NCI-H1417 (cell line): ENCODE data around the gene EED.
"Not testable (repeated sequence)": the region's sequence is repeated elsewhere in the genome, so short reads cannot be mapped to it uniquely, and the experiment has no call there.

Source experiments
- DNase-seq, 3 experiments: peaks; one replicate each; lab custom pipeline; 2025; lab: John Stamatoyannopoulos, UW

EED gene

GRCh38 chr11:86219311-86220193, 25.0 kb upstream of the EED start:
- no peak for DNase-seq

GRCh38 chr11:86220653-86221052, 23.9 kb upstream of the EED start:
- DNase-seq, result no peak

DNA sequence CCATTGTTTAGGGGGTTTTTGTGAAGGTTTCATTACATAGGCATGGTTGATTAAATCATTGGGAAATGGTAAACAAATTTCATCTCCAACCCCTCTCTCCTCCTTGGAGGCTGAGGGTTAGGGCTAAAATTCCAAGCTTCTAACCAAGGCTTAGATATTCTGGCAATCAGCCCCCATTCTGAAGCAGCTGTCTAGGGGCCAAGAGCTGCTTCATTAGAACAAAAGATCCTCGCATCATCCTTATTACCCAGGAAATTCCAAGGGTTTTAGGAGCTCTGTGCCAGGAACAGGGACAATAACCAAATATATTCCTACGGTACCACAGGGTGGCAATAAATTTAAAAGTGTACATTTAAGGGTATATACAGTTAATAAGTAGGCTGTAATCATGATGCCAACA, 22.5 kb upstream of the EED start:
- no peak for DNase-seq

DNA sequence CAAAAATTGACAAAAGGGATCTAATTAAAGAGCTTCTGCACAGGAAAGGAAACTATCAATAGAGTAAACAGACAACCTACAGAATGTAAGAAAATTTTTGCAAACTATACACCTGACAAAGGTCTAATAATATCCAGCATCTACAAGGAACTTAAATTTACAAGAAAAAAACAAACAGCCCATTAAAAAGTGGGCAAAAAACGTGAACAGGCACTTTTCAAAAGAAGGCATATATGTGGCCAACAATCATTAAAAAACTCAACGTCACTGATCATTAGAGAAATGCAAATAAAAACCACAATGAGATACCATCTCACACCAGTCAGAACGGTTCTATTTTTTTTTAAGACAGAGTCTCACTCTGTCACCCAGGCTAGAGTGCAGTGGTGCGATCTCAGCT, 20.0 kb upstream of the EED start:
- DNase-seq, result not testable (repeated sequence)

GRCh38 chr11:86225344-86225743, 19.2 kb upstream of the EED start:
- DNase-seq, result not testable (repeated sequence)

DNA sequence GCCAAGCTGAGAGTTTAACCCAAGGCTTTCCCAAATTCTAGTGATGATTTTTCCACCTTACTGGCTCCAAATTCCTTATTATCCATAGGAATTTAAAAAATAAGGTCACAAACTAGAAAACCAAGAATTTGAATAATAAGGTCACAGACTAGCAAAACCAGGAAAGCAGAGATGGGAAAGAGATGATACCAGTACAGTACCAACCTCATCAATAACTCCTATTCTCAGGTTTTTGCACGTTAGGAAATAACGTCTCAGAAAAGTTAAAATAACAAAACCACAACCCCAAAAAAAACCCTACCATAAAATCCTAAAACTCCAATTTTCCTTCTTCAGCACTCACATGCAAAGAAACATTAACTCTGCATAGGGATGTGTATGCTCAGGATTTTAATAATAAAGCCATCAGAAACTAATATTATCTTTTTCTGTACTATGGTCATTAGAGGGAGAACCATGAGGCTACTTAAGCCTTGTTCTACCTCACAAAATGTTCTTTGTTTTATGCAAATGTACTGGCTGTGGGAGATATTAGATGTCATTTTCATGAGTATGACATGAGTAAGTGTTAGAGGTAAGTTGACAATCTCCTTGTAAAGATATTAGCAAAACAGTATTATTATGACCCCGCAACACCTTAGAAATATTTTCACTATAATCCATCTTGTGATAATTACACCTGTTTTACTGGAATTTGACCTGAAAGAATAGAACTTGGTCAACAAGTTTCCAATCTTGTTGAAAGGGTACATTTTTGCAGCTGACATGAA, 16.1 kb upstream of the EED start:
- no peak for DNase-seq

DNA sequence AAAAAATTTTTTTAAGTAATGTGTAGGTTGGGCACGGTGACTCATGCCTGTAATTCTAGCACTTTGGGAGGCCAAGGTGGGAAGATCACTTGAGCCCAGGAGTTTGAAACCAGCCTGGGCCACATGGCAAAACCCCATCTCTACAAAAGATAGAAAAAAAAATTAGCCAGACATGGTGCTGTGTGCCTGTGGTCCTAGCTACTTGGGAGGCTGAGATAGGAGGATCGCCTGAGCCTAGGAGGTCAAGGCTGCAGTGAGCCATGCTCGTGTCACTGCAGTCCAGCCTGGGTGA, 15.6 kb upstream of the EED start:
- DNase-seq, result not testable (repeated sequence)

DNA sequence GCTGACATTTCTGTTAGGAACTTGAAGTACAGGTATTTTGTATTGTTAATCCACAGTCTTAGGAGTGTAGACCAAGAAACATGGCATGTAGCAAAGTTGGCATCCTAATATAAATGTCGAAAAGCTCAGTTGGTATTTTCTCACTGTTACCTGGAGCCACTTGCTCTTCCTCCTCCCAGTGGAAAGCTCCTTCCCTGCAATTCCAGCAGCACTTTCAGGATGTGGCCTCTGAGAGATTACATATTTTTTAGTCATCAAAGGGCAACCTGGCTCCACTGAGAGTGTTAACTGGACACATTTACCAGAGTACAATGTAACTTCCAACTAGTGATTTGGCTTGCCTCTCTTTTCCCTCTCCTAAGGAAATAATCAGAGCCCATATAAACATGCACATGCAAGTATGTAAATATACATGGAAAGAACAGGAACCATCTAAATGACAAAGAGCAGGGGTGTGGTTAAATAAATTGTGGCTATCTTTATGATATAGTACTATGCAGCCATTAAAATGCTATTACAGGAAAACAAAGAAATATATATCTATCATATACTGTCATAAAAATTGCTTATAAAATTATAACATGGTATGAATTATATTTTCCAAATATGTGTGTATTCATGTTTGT, 14.3 kb upstream of the EED start:
- DNase-seq, result no peak

GRCh38 chr11:86230921-86231434, 13.6 kb upstream of the EED start:
- no peak for DNase-seq

- DNase-seq, result no peak
Observed at GRCh38 chr11:86232556-86232955, 12.0 kb upstream of the EED start.

DNA sequence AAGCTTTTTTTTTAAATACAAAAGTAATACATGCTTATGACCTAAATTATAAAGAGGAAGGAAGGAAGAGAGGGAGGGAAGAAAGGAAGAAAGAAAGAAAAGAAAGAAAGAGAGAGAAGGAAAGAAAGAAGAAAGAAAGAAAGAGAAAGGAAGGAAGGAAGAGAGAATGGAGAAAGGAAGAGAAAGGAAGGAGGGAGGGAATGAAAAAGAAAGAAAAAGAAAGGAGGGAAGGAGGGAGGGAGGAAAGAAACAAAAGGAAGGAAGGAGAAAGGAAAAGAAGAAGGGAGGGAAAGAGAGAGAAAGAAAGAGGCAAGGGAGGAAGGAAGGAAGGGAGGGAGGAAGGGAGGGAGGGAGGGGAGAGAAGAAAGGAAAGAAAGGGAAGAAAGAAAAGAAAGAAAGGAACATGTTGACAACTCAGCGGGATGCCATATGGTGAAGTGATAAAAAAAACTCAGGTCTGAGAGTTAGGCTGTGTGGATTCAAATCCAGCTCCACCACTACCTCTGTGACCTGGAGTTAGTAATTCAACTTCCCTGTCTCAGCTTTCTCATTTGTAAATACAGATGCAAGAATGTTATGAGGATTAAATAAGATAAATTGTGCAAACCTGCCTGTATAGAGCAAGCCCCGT, 9.6 kb upstream of the EED start:
- DNase-seq, result no peak

DNA sequence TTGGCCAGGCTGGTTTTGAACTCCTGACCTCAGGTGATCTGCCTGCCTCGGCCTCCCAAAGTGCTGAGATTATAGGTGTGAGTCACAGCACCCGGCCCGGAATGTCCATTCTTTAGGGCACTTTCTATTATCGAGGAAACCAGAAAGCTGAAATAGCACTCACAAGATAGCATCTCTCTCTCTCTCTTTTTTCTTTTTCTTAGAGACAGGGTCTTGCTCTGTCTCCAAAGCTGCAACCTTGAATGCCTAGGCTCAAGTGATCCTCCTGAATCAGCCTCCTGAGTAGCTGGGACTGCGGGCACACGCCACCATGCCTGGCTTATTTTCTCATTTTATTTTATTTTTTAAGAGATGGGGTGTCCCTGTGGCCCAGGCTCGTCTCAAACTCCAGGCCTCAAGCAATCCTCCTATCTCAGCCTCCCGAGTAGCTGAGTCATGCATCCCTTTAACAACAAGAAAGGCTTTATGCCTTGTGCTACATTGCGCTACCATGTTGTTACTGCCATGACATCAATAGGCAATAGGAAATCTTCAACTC, 7.2 kb upstream of the EED start:
- no peak for DNase-seq

GRCh38 chr11:86240164-86240563, 4.4 kb upstream of the EED start:
- no peak for DNase-seq

- DNase-seq, result no peak
Observed at GRCh38 chr11:86241956-86242535, 2.5 kb upstream of the EED start.

GRCh38 chr11:86243396-86243795, 1.2 kb upstream of the EED start:
- no peak for DNase-seq

GRCh38 chr11:86244063-86244521, 461 bp upstream of the EED start:
- DNase-seq, result no peak

- peak in 2 of 3 experiments; percentile 60 to 70 for DNase-seq
Observed at GRCh38 chr11:86245369-86246292, 1.1 kb downstream of the EED start.

DNA sequence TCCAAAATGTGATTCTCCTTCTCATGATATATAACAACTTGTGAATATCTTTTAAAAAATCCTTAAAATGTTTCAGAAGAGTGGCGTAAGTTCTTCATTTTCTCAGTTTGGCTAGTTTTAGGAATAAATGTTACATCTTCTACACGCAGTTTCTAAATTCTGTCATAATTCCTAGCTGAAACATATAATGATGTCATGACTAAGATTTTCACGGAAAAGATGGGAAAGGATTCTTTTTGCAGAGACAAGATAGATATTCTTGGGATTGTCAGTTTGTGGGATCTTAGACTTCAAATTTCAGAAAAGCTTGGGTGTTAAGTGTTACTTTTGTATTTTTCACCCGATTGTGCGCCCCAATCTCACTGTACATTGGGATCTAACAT, 1.7 kb downstream of the EED start:
- DNase-seq, result no peak

DNA sequence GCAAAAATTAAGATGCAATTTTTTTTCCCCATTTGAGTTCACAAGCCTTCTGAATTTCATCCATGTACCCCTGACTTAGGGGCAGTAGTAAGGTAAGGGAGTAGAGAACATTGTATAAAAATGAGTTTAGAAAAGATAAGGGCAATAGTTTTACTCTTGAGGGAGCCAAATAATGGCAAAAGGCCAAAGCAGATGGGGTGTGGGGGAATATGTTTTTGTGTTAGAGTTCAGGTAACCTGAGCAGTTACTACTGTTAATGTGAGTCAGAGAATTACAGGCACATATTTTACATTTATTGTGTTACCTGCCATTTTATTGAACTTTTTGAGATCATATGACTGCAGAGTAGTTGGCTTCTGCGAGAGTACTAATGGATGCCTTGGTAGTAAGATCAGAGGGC, 3.1 kb downstream of the EED start:
- no peak for DNase-seq

- no peak for DNase-seq
Observed at GRCh38 chr11:86248609-86249008, 4.1 kb downstream of the EED start.
